WERI-Rb-1 (cell line): ENCODE results near the gene XRCC6.

ENCODE experiments used
- DNase-seq: peaks from one replicate; pipeline ENCODE4 v3.0.0-alpha.2; 2020
- H3K27ac ChIP-seq: fragments of 250-450 bp; sonication (Bioruptor Pico); 2 replicates; pipeline ENCODE4 v1.5.1; 2020; ENCODE audit warnings: mild to moderate bottlenecking, moderate library complexity
- H3K27me3 ChIP-seq: fragments of 250-450 bp; sonication (Bioruptor Pico); 2 replicates; pipeline ENCODE4 v1.5.1; 2021; ENCODE audit warnings: mild to moderate bottlenecking, low read depth, moderate library complexity; ENCODE audit not compliant: insufficient read depth, severe bottlenecking
- H3K36me3 ChIP-seq: fragments of 250-450 bp; sonication (Bioruptor Pico); 2 replicates; pipeline ENCODE4 v1.5.1; 2020; ENCODE audit warnings: mild to moderate bottlenecking, moderate library complexity
- H3K4me3 ChIP-seq: 2 replicates; pipeline ENCODE4 v1.5.1; 2011; ENCODE audit warnings: low read depth, mild to moderate bottlenecking, control low read depth, low read length
- H3K9me3 ChIP-seq: fragments of 250-450 bp; sonication (Bioruptor Pico); 2 replicates; pipeline ENCODE4 v1.5.1; 2021; ENCODE audit warnings: mild to moderate bottlenecking, moderate library complexity; ENCODE audit not compliant: severe bottlenecking
- CTCF ChIP-seq: IDR thresholded peaks from 2 replicates; pipeline ENCODE4 v1.5.1; 2011; ENCODE audit warnings: low read depth, mild to moderate bottlenecking, control low read depth, inconsistent platforms, low read length

XRCC6 gene

GRCh38 chr22:41713004-41713403 lies 91.9 kb downstream of the XRCC6 start:
- H3K36me3 ChIP-seq, result no peaks in the 10 kb centered on the region
- H3K4me3 ChIP-seq, result no peak overlapping the region
- TF ChIP-seq CTCF, result no peak
- no peaks in the 10 kb centered on the region for H3K27me3 ChIP-seq
- no peaks in the 10 kb centered on the region for H3K9me3 ChIP-seq
- no peak overlapping the region for H3K27ac ChIP-seq
- DNase-seq, result no peak
